ENCODE data around the gene RAD9B. TPM values are rescaled to one million over a fixed set of nuclear protein-coding genes. Genes with fewer than 3 reads are reported as not detected.
A peak's percentile ranks its signal among the peaks of the same experiment; 100 is the strongest.

The RAD9B gene
- total RNA-seq, 1 experiment from 2014 or later = 0.40 TPM

GRCh38 chr12:110531741-110532333, 29.7 kb downstream of the RAD9B start:
- Histone ChIP-seq H3K27ac (ENCODE audit: low read length) (peak overlapping the region; percentile 40), H3K9me2 (replicated peaks; ENCODE audit: low read length) (no peaks in the 10 kb centered on the region), H3K27me3 (ENCODE audit: low read length) (no peaks in the 10 kb centered on the region), H3K9ac (ENCODE audit: low read length) (no peak overlapping the region), H3K79me2 (ENCODE audit: low read length) (peaks cover 31% of the 10 kb centered on the region), H3K36me3 (ENCODE audit: low read depth, low read length) (peaks cover 23% of the 10 kb centered on the region), H3K4me1 (ENCODE audit: insufficient read depth, low read length) (peaks cover 31% of the 10 kb centered on the region), H3K9me3 (ENCODE audit: low read length) (no peaks in the 10 kb centered on the region), H2AFZ (ENCODE audit: low read length) (no peak overlapping the region), H3K4me3 (ENCODE audit: low read length) (no peak overlapping the region), H4K20me1 (ENCODE audit: low read length) (peaks cover 13% of the 10 kb centered on the region; the same call in 1 of the 2 replicates), H3K4me2 (ENCODE audit: low read length) (peak overlapping the region; percentile 18), H3F3A (ENCODE audit: low read length, unreplicated experiment) (no peaks in the 10 kb centered on the region)
- ChIA-PET POLR2A (ENCODE audit: unreplicated experiment) (no interaction called here), CTCF (interaction anchor here (0.6 to 1.4 kb wide), 3 partner anchors 20 to 68 kb away, joined by 3 to 4 read pairs (median 3); no protein-coding TSS in a partner anchor)
- ATAC-seq (peak; percentile 86), DNase-seq (peak; percentile 76)
- intact Hi-C loops (cut with micrococcal nuclease) = no loop called here
- no TSS peak for BruUV-seq (replicated peaks)
- TF ChIP-seq CTCF (conservative IDR thresholded peaks at IDR 0.05; ENCODE audit: low read depth, low read length) = no peak
- no peak for TF ChIP-seq EZH2 (IDR thresholded peaks at IDR 0.05; ENCODE audit: low read length, unreplicated experiment)
- no peak for TF ChIP-seq EZH2phosphoT487 (IDR thresholded peaks at IDR 0.05; ENCODE audit: borderline replicate concordance, low read length)

- no peak overlapping the region for H3K4me3 ChIP-seq (ENCODE audit: low read length)
- peaks cover 13% of the 10 kb centered on the region; the same call in 1 of the 2 replicates for H4K20me1 ChIP-seq (ENCODE audit: low read length)
- H3K9me3 ChIP-seq (ENCODE audit: low read length) = no peaks in the 10 kb centered on the region
- BruUV-seq (replicated peaks) = no TSS peak
- no peak overlapping the region for H2AFZ ChIP-seq (ENCODE audit: low read length)
- TF ChIP-seq EZH2phosphoT487 (IDR thresholded peaks at IDR 0.05; ENCODE audit: borderline replicate concordance, low read length) (no peak), EZH2 (IDR thresholded peaks at IDR 0.05; ENCODE audit: low read length, unreplicated experiment) (no peak), CTCF (conservative IDR thresholded peaks at IDR 0.05; ENCODE audit: low read depth, low read length) (no peak)
- no peak overlapping the region for H3K9ac ChIP-seq (ENCODE audit: low read length)
- peaks cover 31% of the 10 kb centered on the region for H3K4me1 ChIP-seq (ENCODE audit: insufficient read depth, low read length)
- intact Hi-C loops (cut with micrococcal nuclease) = loop anchor here (1.0 kb wide), 1 partner anchor 14 kb away; no protein-coding TSS in a partner anchor
- no peaks in the 10 kb centered on the region for H3F3A ChIP-seq (ENCODE audit: low read length, unreplicated experiment)
- H3K79me2 ChIP-seq (ENCODE audit: low read length) = peaks cover 31% of the 10 kb centered on the region
- H3K27ac ChIP-seq (ENCODE audit: low read length) = peak overlapping the region; percentile 40
- no peaks in the 10 kb centered on the region for H3K9me2 ChIP-seq (replicated peaks; ENCODE audit: low read length)
- H3K36me3 ChIP-seq (ENCODE audit: low read depth, low read length) = peaks cover 26% of the 10 kb centered on the region
- H3K27me3 ChIP-seq (ENCODE audit: low read length) = no peaks in the 10 kb centered on the region
- H3K4me2 ChIP-seq (ENCODE audit: low read length) = peak overlapping the region; percentile 18; the same call in 1 of the 2 replicates
- no peak for DNase-seq
- ATAC-seq = no peak
- ChIA-PET CTCF (interaction anchor here (1.4 kb wide), 1 partner anchor 19 kb away, joined by 3 read pairs; no protein-coding TSS in a partner anchor), POLR2A (ENCODE audit: unreplicated experiment) (no interaction called here)
Observed at GRCh38 chr12:110532644-110533043, 30.5 kb downstream of the RAD9B start.

GRCh38 chr12:110533607-110534006, 31.5 kb downstream of the RAD9B start:
- Histone ChIP-seq H3K4me2 (ENCODE audit: low read length) (peak overlapping the region; percentile 38), H3K27ac (ENCODE audit: low read length) (peak overlapping the region; percentile 47)

More at GRCh38 chr12:110533607-110534006, 31.5 kb downstream of the RAD9B start:
- Histone ChIP-seq H2AFZ (ENCODE audit: low read length) (no peak overlapping the region), H3F3A (ENCODE audit: low read length, unreplicated experiment) (no peaks in the 10 kb centered on the region), H3K9me2 (replicated peaks; ENCODE audit: low read length) (no peaks in the 10 kb centered on the region), H3K9ac (ENCODE audit: low read length) (no peak overlapping the region), H3K9me3 (ENCODE audit: low read length) (no peaks in the 10 kb centered on the region), H4K20me1 (ENCODE audit: low read length) (peaks cover 13% of the 10 kb centered on the region; the same call in 1 of the 2 replicates), H3K79me2 (ENCODE audit: low read length) (peaks cover 31% of the 10 kb centered on the region), H3K27me3 (ENCODE audit: low read length) (no peaks in the 10 kb centered on the region), H3K36me3 (ENCODE audit: low read depth, low read length) (peaks cover 35% of the 10 kb centered on the region), H3K4me1 (ENCODE audit: insufficient read depth, low read length) (peaks cover 31% of the 10 kb centered on the region), H3K4me3 (ENCODE audit: low read length) (no peak overlapping the region)
- BruUV-seq (replicated peaks) = no TSS peak
- CTCF ChIA-PET = interaction anchor here (0.6 to 0.8 kb wide), 2 partner anchors 15 to 66 kb away, joined by 3 read pairs; no protein-coding TSS in a partner anchor
- ATAC-seq (peak; percentile 48), DNase-seq (peak; percentile 87)
- no peak for TF ChIP-seq EZH2 (IDR thresholded peaks at IDR 0.05; ENCODE audit: low read length, unreplicated experiment)
- intact Hi-C loops (cut with micrococcal nuclease) = loop anchor here (1.0 kb wide), 1 partner anchor 13 kb away; no protein-coding TSS in a partner anchor
- POLR2A ChIA-PET (ENCODE audit: unreplicated experiment) = no interaction called here
